ENCODE measurements around the gene MICALL2.

DNA sequence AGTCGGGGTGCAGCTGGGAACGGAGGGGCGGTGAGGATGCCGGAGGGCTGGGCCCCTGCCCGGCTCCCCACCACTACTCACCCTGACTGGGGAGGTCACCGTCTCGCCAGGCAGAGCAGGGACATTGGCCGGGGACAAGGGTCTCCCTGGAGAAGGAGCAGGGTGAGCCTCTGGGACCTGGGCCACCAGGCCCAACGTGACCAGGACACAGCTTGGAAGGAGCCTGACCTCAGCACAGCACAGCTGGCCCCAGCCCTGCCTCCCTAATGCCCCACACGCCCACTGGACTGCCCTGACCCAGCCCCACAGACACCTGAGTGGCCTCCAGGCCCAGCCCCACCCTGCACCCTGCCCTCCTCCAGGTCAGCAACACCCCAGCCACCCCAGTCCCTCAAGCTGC is 21.1 kb downstream of the MICALL2 start:
- TF ChIP-seq CTCF (IDR thresholded peaks at IDR 0.05) (no peak), ZFX (IDR thresholded peaks at IDR 0.05; ENCODE audit: borderline replicate concordance) (no peak)

Measured in 22Rv1 (cell line).